ENCODE measurements around the gene CCDC57. TPM values are rescaled to one million over a fixed set of nuclear protein-coding genes. Genes with fewer than 3 reads are reported as not detected.

Gene CCDC57
- total and polyA plus RNA-seq, 9 of the 15 experiments (the other 6 are each of a cell fraction or from before 2014, with no cell fraction given), result 0.83 to 36.2 (median 13.6) TPM

GRCh38 chr17:82238472-82239201 lies 26.0 kb upstream of the CCDC57 start (continued):
- no peak for TF ChIP-seq ARID1B (IDR thresholded peaks at IDR 0.05)
- TF ChIP-seq, protein P1, sequence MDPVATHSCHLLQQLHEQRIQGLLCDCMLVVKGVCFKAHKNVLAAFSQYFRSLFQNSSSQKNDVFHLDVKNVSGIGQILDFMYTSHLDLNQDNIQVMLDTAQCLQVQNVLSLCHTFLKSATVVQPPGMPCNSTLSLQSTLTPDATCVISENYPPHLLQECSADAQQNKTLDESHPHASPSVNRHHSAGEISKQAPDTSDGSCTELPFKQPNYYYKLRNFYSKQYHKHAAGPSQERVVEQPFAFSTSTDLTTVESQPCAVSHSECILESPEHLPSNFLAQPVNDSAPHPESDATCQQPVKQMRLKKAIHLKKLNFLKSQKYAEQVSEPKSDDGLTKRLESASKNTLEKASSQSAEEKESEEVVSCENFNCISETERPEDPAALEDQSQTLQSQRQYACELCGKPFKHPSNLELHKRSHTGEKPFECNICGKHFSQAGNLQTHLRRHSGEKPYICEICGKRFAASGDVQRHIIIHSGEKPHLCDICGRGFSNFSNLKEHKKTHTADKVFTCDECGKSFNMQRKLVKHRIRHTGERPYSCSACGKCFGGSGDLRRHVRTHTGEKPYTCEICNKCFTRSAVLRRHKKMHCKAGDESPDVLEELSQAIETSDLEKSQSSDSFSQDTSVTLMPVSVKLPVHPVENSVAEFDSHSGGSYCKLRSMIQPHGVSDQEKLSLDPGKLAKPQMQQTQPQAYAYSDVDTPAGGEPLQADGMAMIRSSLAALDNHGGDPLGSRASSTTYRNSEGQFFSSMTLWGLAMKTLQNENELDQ (CRISPR knock-in tag; IDR thresholded peaks at IDR 0.05; ENCODE audit: borderline replicate concordance), result no peak
- TF ChIP-seq TCFL5 (CRISPR knock-in tag; conservative IDR thresholded peaks at IDR 0.05), result no peak
- TF ChIP-seq, protein P2, sequence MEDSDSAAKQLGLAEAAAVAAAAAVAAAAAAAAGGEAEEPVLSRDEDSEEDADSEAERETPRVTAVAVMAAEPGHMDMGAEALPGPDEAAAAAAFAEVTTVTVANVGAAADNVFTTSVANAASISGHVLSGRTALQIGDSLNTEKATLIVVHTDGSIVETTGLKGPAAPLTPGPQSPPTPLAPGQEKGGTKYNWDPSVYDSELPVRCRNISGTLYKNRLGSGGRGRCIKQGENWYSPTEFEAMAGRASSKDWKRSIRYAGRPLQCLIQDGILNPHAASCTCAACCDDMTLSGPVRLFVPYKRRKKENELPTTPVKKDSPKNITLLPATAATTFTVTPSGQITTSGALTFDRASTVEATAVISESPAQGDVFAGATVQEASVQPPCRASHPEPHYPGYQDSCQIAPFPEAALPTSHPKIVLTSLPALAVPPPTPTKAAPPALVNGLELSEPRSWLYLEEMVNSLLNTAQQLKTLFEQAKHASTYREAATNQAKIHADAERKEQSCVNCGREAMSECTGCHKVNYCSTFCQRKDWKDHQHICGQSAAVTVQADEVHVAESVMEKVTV (CRISPR knock-in tag; IDR thresholded peaks at IDR 0.05), result no peak
- TF ChIP-seq RFX7 (CRISPR knock-in tag; IDR thresholded peaks at IDR 0.05), result no peak
- no peak for TF ChIP-seq ZKSCAN3 (CRISPR knock-in tag; IDR thresholded peaks at IDR 0.05)
- no peak for TF ChIP-seq ZNF79 (CRISPR knock-in tag; IDR thresholded peaks at IDR 0.05; ENCODE audit: low read depth)
- TF ChIP-seq HDAC6 (IDR thresholded peaks at IDR 0.05; ENCODE audit: low read depth, low read length), result no peak
- TF ChIP-seq, protein P3, sequence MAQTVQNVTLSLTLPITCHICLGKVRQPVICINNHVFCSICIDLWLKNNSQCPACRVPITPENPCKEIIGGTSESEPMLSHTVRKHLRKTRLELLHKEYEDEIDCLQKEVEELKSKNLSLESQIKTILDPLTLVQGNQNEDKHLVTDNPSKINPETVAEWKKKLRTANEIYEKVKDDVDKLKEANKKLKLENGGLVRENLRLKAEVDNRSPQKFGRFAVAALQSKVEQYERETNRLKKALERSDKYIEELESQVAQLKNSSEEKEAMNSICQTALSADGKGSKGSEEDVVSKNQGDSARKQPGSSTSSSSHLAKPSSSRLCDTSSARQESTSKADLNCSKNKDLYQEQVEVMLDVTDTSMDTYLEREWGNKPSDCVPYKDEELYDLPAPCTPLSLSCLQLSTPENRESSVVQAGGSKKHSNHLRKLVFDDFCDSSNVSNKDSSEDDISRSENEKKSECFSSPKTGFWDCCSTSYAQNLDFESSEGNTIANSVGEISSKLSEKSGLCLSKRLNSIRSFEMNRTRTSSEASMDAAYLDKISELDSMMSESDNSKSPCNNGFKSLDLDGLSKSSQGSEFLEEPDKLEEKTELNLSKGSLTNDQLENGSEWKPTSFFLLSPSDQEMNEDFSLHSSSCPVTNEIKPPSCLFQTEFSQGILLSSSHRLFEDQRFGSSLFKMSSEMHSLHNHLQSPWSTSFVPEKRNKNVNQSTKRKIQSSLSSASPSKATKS (CRISPR knock-in tag; IDR thresholded peaks at IDR 0.05), result no peak
- no peak for TF ChIP-seq GATAD2A (IDR thresholded peaks at IDR 0.05)
- TF ChIP-seq AFF1 (IDR thresholded peaks at IDR 0.05; ENCODE audit: low read depth in 1 of 2, partially characterized antibody in 2 of 2), result peak in 1 of 2 experiments; percentile 29
- peak; percentile 62 for TF ChIP-seq CXXC5 (CRISPR knock-in tag; IDR thresholded peaks at IDR 0.05)
- no peak for TF ChIP-seq BCL6 (CRISPR knock-in tag; IDR thresholded peaks at IDR 0.05)
